HG03196 (cell line): ENCODE results near the gene CATSPERE.
"Not testable (repeated sequence)": the region's sequence is repeated elsewhere in the genome, so short reads cannot be mapped to it uniquely, and the experiment has no call there.

ENCODE experiments used
- ATAC-seq: cut with Tn5 transposase; IDR thresholded peaks from one replicate; pipeline ENCODE4 v1.9.1; 2021; ENCODE audit not compliant: unreplicated experiment

Gene CATSPERE

DNA sequence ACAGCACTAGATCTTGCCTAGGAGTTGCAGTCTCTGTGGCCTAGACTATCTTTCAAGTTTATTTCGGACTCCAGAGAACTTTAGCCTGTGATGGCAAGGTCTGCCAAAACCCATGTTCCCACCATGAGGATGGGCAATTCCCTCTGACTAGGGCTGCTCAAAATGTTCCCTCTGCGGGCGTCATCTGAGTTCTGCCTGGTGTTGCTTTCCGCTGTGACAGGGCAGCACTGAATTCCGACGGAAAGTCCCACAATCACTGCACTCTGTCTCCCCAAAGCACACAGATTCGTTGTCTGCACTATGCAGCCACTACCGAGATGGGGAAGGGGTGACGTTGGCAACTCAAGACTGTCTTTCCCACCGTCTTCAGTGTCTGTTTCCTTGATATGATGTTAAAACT, 75.2 kb downstream of the CATSPERE start:
- no peak for ATAC-seq

DNA sequence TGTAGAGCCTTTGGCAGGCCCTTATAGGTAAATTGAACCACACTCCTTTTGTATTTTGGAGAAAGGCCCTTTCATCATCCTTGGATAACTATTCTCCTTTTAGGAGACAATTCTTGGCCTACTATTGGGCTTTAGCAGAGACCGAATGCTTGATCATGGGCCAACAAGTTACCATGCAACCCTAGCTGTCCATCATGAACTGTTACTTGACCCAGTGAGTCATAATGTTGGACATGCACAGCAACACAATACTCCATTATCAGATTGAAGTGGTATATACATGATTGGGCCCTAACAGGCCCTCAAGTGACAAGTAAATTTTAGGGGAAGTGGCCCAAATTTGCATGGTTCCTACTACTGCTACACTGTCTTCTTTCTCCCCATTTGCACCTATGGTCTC, 84.4 kb downstream of the CATSPERE start:
- no peak for ATAC-seq

DNA sequence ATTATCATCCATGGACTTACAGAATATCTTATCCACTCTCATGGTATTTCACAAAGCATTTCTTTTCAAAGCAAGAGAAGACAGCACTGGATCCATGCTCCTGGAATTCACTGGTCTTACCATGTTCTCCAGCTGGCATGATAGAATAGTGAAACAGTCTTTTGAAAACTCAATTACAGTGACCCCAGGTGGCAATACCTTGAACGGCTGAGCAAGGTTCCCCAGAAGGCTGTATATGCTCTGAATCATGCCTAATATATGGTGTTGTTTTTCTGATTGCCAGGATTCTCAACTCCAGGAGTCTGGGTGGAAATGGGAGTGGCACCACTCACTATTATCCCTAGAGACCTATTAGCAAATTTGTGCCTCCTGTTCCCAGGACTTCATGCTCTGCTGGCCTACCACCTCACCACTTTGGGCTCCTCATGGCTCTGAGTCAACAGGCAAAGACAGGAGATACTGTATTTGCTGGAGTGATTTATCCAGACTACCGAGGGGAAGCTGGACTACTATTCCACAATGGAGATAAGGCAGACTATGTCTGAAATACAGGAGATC, 87.6 kb downstream of the CATSPERE start:
- ATAC-seq = no peak

DNA sequence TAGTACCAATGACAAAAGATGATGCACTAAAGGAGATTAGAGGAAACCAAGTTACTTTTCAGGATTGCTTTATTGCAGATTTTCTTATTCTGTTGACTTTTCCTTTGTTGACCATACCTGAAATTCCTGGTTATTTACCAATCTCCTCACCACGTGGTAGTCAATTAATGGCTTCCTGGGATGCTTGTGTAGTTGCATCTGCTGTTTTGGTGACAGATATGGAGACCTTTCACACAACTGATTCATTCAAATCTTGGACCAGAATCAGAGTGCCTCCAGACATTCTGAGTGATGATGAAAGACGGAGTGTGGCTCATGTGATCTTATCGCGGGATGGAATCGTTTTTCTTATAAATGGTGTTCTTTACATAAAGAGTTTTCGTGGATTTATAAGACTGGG, 91.3 kb downstream of the CATSPERE start:
- no peak for ATAC-seq

DNA sequence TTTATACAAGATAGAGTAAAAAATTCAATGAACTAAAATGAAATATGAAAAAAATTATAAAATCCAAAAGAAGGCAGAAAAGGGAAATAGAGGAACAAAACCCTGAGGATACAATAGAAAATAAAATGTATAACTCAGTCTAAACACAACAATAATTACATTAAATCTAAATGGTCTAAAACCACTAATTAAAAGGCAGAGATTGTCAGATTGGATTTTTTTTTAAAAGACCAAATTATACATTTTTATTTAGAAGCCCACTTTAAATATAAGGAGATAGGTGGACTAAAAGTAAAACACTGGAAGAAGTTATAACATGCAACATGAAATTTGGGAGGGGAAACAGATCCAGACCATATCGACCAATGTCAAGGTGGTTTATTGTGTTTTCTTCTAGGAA, 95.2 kb downstream of the CATSPERE start:
- ATAC-seq = no peak

DNA sequence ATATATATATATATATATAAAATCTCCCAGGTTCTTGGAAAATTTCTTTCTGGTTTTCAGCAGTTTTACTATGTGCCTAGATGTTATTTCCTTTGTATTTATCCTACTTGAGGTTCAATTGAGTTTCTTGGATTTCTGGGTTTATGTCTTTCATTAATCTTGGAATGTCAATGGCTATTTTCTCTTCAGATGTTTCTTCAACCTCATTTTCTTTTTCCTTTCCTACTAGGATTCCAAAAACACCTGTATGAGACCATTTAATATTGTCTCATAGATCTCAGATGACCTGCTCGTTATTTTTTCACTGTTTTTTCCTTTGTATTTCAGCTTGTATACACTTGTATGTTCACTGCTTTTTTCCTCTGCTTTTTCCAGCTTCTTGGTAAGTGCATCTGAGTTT, 96.5 kb downstream of the CATSPERE start:
- no peak for ATAC-seq

DNA sequence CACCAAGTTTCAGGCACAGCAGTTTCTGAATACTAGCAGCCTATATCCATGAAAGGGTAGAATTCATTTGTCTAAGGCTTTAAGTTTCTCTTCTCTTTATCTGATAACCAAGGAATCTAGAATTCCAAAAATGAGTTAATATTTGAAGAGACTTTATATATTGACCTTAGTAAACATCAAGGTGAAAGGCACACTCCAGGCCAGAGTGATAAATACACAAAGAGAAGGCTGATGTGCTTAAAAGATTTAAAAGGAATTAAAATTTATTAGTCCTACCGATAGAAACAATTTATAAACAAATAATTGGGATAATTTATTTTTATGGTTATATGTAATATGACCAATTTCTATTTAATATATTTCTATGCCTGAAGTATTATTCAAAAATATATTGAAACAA, 98.5 kb downstream of the CATSPERE start:
- ATAC-seq = no peak

DNA sequence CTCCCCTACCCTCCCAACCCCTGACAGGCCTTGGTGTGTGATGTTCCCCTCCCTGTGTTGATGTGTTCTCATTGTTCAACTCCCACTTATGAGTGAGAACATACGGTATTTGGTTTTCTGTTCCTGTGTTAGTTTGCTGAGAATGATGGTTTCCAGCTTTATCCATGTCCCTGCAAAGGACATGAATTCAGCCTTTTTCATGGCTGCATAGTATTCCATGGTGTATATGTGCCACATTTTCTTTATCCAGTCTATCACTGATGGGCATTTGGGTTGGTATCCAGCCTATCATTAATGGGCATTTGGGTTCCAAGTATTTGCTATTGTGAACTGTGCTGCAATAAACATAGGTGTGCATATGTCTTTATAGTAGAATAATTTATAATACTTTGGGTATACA, 101.8 kb downstream of the CATSPERE start:
- not testable (repeated sequence) for ATAC-seq

DNA sequence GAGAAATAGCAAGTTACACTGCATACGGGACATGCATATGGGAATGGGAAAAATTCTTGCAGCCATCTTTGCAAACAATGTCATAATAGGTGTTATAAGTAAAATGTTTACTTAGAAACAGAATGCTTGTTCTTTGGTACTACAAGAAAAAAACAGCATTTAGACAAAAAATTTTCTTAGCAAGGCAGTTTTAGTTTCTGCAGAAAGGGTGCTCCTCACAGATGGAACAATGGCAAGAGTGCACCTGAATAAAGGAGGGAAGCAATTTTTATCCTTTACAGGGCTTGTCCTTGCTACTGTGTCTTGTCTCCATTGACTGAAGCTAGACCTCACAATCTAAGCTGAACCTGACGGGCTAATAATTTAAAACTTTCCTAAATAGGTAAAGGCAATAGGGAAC, 112.7 kb downstream of the CATSPERE start:
- ATAC-seq = no peak

DNA sequence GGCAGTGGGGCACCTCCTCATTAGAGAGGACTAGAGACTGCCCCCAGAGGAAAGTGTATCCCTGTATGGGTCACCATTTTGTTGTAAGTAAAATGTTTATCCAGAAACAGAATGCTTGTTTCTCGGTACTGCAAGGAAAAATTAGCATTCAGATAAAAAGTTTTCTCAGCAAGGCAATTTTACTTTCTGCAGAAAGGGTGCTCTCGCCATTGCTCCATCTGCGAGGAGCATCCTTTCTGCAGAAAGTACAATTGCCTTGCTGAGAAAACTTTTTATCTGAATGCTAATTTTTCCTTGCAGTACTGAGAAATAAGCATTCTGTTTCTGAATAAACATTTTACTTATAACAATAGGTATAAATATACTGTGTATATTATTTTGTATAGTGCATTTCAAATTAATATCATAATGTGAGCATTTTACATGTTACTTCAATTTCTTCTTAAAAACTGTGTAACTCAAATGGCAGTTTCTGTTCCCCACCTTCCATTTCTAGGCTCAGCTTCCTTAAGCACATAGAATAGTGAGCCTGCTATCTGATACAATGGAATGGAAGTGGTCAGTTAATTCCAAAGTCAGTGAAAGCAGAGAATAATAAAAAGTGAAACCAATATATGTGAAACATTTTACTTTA, 115.3 kb downstream of the CATSPERE start:
- no peak for ATAC-seq

DNA sequence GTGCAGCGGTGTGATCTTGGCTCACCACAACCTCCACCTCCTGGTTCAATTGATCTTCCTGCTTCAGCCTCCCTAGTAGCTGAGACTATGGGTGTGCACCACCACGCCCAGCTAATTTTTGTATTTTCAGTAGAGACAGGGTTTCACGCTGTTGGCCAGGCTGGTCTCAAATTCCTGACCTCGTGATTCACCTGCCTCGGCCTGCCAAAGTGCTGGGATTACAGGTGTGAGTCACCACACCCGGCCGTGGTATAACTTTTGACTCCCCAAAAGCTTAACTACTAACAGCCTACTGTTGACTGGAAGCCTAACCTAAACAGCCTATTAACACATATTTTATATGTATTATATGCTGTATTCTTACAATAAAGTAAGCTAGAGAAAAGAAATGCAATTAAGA, 117.1 kb downstream of the CATSPERE start:
- not testable (repeated sequence) for ATAC-seq

DNA sequence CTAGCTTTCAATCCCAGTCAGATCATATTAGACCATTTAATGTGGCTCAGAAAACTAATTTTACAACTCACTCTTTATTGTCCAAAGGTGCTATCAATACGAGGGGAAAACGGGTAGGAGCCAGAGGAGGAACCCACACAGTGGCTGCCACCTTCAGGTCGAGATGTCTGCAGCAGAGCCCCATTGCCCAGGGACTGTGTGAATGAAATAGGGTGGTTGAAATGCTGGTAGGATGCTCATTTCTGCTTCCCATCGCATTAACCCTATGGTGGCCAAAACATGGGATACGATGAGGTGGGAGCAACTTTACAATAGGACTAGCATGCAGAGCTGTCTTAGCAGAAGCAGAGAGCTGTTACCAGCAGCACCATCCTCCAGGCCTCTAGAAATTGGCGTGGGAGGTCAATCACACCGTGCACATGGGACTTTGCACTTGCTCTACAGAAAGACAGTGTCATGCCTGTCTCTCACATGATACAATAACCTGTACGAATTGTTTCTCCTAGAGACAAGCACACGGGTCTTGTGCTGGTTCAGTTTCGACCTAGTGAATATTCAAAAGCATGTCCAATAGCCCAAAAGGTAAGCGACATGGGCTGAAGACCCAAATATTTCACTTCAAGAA, 122.4 kb downstream of the CATSPERE start:
- ATAC-seq = no peak

DNA sequence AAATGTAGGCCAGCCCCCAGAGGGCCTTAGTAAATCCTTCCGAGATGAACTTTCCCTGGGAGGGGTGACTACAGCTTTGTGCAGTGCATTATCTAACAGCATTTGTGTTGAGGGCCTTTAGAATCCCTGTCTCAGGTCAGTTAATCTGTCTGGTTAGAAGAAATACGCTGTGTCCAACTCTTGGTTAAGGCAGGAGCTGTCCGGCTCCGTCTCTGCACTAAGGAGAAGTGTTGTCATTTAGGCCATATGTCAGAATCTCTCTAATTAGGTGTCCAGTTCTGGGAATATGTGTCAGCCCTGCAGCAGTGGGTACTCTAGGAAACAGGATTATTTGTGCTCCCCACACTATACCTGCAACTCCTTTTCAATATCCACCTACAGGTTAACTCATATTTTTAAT, 124.8 kb downstream of the CATSPERE start:
- no peak for ATAC-seq

DNA sequence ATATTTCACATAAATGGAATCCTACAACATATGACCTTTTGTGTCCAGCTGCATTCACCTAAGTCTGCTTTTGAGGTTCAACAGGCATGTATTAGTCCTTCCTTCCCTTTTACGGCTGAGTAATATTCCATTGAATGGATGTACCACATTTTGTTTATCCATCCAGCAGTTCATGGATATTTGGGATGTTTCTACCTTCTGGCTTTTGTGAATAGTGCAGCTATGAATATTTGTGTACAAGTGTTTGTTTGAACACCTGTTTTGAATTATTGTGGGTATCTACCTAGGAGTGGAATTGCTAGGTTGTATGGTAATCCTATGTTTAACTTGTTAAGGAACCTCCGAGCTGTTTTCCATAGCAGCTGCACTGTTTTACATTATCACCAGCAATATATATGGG, 129.6 kb downstream of the CATSPERE start:
- ATAC-seq = no peak

DNA sequence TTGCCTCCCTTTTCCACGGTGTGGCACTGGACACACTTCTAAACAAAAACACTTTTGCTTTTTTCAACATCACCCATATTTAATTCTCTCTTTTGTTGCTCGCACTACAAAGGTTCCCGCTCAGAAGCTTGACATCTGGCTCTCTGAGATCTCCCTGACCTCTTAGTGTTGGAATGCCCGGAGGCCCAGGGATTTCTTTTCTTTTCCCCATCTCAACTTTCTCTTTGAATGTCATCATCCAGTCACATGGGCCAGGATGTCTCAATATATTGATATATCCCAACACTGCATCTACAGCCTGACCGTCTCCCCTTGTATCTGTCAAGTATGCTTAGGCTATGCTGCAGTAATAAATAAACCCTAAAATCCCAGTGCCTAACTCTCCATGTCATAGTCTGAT, 137.5 kb downstream of the CATSPERE start:
- ATAC-seq = no peak

DNA sequence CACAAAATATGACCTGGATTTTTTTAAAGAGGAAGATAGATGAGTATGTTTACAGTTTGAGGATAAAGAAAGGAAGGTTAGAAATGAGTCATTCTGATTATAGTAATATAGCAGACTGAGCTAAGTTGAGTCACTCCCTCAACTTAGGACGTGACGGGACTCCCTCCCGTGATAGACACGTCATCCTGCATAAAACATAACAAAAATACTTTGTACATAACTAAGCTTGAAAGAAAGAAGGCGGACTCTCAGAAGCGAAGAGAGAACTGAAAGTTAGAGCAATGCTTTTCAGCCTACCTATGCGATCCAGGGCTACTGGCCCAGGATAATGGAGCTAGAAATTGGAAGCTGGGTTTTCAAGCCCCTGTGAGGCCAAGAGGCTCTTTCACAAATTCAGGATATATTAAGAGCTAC, 138.9 kb downstream of the CATSPERE start:
- peak; percentile 86 for ATAC-seq

DNA sequence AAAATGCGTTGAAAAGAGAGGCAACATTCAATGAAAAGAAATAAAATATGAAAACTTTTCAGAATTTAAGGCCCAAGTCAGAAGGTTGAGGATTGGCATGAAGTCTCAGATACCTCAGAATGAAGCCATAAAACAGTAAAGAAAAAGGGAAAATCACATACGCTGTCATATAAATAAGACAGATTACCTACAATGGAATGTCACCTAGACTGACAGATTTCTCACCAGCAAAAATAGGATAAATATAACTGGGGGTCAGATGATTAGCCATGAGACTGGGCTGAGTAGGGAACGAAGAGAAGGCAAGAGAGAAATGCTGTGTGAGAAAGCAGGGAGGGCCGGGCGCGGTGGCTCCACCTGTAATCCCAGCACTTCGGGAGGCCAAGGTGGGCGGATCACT, 140.3 kb downstream of the CATSPERE start:
- ATAC-seq = no peak

DNA sequence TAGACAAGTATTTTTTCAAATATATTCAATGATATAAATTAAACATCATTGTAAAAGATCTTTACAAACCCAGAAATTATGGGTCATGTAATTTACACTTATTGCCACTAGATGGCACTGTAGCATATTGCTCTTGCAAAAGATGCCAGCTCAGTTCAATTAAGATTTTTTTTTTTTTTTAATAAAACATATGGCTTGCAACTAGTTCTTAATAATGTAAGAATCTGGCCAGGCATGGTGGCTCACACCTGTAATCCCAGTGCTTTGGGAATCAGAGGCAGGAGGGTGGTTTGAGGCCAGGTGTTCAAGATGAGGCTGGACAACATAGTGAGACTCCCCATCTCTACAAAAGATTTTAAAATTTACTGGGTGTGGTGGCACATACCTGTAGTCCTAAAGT, 142.4 kb downstream of the CATSPERE start:
- no peak for ATAC-seq

DNA sequence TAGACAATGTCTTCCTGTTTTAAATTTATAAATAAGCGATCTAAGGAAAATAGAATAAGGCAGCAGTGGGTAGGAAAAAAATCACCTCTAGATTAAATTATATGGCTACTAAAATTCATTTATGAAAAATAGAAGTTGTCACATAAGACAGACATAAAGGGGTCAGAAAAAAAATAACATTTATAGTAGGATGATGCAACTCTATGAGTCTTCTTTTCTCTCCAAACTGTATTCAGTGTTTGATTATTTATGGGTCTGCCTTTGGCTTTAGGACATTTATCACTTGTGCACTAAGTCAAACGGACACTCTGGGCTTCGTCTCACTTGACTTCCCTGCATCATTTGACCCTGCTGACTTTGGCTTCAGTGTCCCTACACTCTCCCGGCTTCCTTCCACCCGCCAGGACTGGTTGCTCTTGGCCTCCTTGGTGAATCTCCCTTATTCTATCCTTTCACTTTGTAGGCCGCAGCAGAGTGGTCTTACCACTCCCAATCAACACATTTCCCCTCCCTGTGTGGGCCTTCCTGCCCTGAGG, 144.8 kb downstream of the CATSPERE start:
- no peak for ATAC-seq

DNA sequence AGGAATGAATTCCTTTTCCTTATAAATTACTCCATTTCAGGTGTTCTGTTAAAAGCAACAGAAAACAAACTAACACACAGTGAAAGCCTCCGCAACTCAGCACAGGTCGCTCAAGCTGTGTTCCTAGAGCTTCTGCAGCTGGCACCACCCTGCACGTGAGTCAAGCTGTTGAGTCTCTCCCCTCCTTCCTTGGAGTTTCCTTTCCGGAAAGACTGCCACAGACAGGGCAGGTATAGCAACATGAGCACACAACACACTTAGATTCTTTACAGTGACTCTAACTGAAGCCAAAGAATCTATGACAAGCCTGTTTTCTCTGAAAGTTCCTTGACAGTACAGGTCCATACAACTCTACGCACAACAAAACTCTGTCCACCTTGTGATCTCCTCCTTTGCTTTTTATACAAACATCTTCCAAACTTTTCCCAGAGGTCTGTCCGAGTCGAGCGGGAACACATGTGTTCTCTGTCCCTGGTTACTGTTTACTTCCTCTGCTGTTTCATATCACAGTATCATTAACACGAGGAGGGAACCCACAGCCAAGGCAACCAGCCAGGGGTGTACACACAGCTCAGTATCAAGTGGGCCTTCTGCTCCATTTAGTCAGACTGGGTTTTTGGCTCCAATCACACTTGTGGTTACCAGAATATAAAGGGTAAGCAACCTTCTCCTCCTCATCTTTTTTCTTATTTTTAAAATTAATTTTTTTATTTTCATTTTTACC, 153.2 kb downstream of the CATSPERE start:
- no peak for ATAC-seq

DNA sequence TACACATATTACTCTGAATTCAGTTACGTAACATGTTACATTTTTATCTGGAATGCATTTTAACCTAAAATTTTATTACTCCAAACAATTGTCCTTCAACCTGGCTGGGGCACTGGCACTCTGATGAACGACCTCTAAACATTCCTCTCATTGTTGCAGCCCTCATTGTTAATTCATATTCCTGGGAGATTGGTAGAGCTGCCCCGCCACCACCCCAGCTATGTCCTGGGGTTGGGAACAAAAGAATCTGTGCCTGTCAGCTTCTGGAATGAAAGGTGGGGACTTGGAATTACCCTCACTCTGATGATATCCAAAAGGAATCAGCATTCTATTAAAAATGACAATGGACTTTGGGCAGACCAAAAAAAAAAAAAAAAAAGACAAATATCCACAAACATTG, 153.8 kb downstream of the CATSPERE start:
- no peak for ATAC-seq

DNA sequence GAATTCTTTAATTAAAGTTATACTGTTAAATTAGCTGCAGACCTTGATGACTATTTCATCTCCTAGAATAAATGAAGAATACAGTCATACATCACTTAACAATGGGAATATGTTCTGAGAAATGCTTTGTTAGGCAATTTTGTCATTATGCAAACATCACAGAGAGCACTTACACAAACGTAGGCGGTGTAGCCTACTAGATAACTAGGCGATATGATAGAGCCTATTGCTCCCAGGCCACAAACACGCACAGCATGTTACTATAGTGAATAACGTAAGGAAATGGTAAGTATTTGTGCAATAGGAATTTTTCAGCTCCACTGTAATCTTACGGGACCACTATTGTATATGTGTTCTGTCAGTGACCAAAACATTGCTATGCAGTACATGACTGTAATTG, 154.2 kb downstream of the CATSPERE start:
- ATAC-seq = no peak
